Ectodermal cell (in vitro differentiated cells): Measurements from ENCODE around the gene EEF2.
"Not testable (repeated sequence)": the region's sequence is repeated elsewhere in the genome, so short reads cannot be mapped to it uniquely, and the experiment has no call there.

Experiments
- H3K27ac ChIP-seq: 2 replicates; pipeline ENCODE4 v1.7.0; 2013; ENCODE audit warnings: mild to moderate bottlenecking, low read depth, low read length; ENCODE audit not compliant: insufficient read depth, poor library complexity, severe bottlenecking
- H3K27me3 ChIP-seq: 2 replicates; pipeline ENCODE4 v1.7.0; 2013; ENCODE audit warnings: mild to moderate bottlenecking, low read length; ENCODE audit not compliant: insufficient read depth, control insufficient read depth, poor library complexity, severe bottlenecking
- H3K36me3 ChIP-seq: one replicate; pipeline ENCODE4 v1.7.0; 2013; ENCODE audit warnings: low read length; ENCODE audit not compliant: control insufficient read depth, insufficient read depth
- H3K4me1 ChIP-seq: one replicate; pipeline ENCODE4 v1.7.0; 2013; ENCODE audit warnings: low read length; ENCODE audit not compliant: control insufficient read depth, insufficient read depth
- H3K4me3 ChIP-seq: 2 replicates; pipeline ENCODE4 v1.7.0; 2013; ENCODE audit warnings: low read depth, low read length, control low read depth; ENCODE audit not compliant: insufficient read depth
- H3K9me3 ChIP-seq: 2 replicates; pipeline ENCODE4 v1.7.0; 2013; ENCODE audit warnings: mild to moderate bottlenecking, low read length, moderate library complexity; ENCODE audit not compliant: control insufficient read depth
- WGBS, 2 experiments: methylation state at CpG; one replicate each; pipeline ENCODE4 v1.1.7; 2013; ENCODE audit warnings: missing lambda C conversion rate in 2 of 2; 5-methylcytosine and 5-hydroxymethylcytosine counted together

EEF2 gene

GRCh38 chr19:4014541-4015491 is 29.6 kb upstream of the EEF2 start:
- Histone ChIP-seq H3K36me3 (peaks cover 26% of the 10 kb centered on the region), H3K27me3 (no peaks in the 10 kb centered on the region), H3K4me3 (no peak overlapping the region), H3K27ac (no peak overlapping the region), H3K9me3 (no peaks in the 10 kb centered on the region), H3K4me1 (peaks cover 3% of the 10 kb centered on the region)
- WGBS, 2 experiments, result 90 to 92% methylated on average over 25 of the region's 25 CpGs

DNA sequence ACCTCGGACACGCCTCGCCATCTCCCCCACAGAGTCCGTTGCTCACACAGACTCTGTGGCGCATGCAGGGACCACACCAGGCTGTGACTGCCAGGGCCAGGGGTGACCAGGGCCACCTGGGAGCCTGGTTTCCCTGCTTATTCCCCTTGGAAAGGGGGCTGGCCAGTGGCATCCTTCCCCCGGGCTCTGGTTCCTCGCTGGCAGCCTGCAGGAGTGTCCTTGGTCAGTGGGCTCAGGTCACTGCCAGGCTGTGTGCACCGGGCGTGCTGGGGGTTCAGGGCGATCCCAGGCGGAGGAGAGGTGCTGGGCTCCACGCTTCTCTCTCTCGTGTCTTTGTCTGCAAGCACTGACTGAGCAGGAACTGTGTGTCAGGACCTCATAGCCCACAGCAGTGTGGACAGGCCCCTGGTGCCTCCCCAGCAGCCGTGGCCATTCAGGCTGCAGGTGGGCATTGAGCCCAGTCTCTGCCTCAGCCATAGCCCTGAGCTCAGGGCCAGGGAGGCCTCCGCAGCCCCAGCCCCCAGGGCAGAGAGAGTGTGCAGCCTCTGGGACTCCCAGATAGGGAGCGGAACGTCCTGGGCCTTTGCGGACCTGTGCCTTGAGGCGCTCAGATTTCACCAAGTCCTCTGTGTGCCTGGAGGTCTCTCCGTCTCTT is 28.8 kb upstream of the EEF2 start:
- H3K27me3 ChIP-seq, result no peaks in the 10 kb centered on the region
- H3K36me3 ChIP-seq, result peaks cover 26% of the 10 kb centered on the region
- no peak overlapping the region for H3K27ac ChIP-seq
- H3K4me1 ChIP-seq, result peaks cover 11% of the 10 kb centered on the region
- no peaks in the 10 kb centered on the region for H3K9me3 ChIP-seq
- H3K4me3 ChIP-seq, result no peak overlapping the region
- 96% methylated on average over 20 of the region's 20 CpGs for WGBS, 2 experiments

DNA sequence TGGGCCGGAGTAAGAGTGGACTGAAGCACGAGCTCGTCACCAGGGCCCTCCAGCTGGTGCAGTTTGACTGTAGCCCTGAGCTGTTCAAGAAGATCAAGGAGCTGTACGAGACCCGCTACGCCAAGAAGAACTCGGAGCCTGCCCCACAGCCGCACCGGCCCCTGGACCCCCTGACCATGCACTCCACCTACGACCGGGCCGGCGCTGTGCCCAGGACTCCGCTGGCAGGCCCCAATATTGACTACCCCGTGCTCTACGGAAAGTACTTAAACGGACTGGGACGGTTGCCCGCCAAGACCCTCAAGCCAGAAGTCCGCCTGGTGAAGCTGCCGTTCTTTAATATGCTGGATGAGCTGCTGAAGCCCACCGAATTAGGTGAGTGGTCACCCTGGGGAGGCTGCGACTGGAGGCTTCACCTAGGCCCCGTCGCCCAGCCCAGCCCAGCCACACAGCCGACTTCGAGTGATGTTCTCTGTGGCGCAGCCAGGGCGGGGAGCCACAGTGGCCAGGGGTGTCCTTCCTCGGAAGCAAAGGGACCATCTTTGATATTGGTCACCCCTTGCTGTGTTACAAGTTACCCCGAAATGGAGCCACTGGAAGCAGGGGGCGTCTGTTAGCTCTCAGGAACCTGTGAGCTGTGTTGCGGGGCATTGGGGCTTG is 27.8 kb upstream of the EEF2 start:
- 96% methylated on average over 33 of the region's 33 CpGs for WGBS, 2 experiments
- peaks cover 18% of the 10 kb centered on the region for H3K4me1 ChIP-seq
- no peaks in the 10 kb centered on the region for H3K9me3 ChIP-seq
- H3K4me3 ChIP-seq, result no peak overlapping the region
- no peaks in the 10 kb centered on the region for H3K27me3 ChIP-seq
- peaks cover 26% of the 10 kb centered on the region for H3K36me3 ChIP-seq
- no peak overlapping the region for H3K27ac ChIP-seq

GRCh38 chr19:4012092-4012974 is 27.1 kb upstream of the EEF2 start:
- H3K4me1 ChIP-seq, result peaks cover 18% of the 10 kb centered on the region
- 96% methylated on average over 27 of the region's 27 CpGs for WGBS, 2 experiments
- H3K27me3 ChIP-seq, result no peaks in the 10 kb centered on the region
- no peak overlapping the region for H3K4me3 ChIP-seq
- no peak overlapping the region for H3K27ac ChIP-seq
- no peaks in the 10 kb centered on the region for H3K9me3 ChIP-seq
- peaks cover 23% of the 10 kb centered on the region for H3K36me3 ChIP-seq

- Histone ChIP-seq H3K36me3 (peaks cover 19% of the 10 kb centered on the region), H3K4me1 (peaks cover 18% of the 10 kb centered on the region)
- not testable (repeated sequence) for H3K4me3 ChIP-seq, H3K9me3 ChIP-seq, H3K27ac ChIP-seq, H3K27me3 ChIP-seq
- WGBS, 2 experiments, result 93 to 98% methylated on average over 6 of the region's 6 CpGs
Observed at GRCh38 chr19:4011430-4011829, 26.2 kb upstream of the EEF2 start.

DNA sequence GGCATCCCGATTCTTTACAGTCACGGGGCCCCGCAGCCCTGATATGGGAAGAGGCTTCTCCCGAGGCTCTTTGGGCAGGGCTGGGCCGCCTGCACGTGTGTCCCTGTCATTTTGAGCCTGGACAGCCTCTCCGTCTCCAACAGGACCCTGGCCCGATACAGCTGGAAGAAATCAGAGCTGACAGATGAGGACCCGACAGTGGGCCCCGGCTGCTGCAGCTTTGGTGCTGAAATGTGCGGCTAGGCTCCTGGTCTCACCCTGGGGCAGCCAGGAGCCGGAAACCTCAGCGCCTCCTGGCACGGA is 25.5 kb upstream of the EEF2 start:
- Histone ChIP-seq H3K36me3 (peaks cover 19% of the 10 kb centered on the region), H3K4me3 (no peak overlapping the region), H3K9me3 (no peaks in the 10 kb centered on the region), H3K27me3 (no peaks in the 10 kb centered on the region), H3K4me1 (peaks cover 18% of the 10 kb centered on the region), H3K27ac (no peak overlapping the region)
- WGBS, 2 experiments, result 93 to 94% methylated on average over 14 of the region's 14 CpGs

DNA sequence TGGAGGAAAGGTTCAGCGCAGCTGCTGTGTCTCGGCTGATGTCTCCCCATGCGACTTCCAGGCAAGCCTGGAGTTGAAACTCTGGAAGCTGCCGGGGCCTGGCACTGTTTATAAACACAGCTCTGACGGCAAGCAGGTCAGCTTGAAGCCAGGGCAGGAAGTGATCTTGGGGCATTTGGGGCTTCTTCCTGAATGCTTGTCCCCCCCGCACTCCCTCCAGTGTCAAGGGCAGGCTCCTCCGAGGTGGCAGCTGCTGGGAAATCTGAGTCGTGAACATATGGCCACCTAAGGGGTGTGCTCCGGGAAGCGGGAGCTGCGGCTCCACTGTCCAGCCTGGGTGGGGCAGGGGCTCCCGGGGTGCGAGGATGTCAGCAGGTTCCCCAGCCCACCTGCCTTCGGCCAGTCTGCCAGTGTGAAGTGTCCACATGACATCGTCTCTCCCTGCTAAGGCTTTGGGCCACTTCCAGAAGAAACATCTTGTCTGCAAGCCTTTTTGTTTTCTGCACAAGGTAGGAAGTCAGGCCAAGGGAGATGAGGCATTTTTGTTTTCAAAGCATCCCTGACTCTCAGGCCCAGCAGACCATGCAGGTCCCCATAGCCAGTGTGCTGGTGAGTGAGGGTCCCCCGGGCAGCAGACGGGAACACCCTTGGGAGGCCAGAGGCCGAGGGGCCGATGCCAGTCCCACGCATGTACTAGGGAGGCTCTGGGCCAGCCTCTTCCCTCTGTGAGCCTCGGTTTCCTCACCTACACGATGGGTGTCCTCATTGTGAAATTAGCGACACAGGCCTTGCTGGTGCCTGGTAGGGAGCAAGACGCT is 24.9 kb upstream of the EEF2 start:
- Histone ChIP-seq H3K4me1 (peaks cover 18% of the 10 kb centered on the region), H3K4me3 (no peak overlapping the region), H3K27me3 (no peaks in the 10 kb centered on the region), H3K27ac (no peak overlapping the region), H3K9me3 (no peaks in the 10 kb centered on the region), H3K36me3 (peaks cover 19% of the 10 kb centered on the region)
- WGBS, 2 experiments, result 92 to 94% methylated on average over 24 of the region's 24 CpGs

DNA sequence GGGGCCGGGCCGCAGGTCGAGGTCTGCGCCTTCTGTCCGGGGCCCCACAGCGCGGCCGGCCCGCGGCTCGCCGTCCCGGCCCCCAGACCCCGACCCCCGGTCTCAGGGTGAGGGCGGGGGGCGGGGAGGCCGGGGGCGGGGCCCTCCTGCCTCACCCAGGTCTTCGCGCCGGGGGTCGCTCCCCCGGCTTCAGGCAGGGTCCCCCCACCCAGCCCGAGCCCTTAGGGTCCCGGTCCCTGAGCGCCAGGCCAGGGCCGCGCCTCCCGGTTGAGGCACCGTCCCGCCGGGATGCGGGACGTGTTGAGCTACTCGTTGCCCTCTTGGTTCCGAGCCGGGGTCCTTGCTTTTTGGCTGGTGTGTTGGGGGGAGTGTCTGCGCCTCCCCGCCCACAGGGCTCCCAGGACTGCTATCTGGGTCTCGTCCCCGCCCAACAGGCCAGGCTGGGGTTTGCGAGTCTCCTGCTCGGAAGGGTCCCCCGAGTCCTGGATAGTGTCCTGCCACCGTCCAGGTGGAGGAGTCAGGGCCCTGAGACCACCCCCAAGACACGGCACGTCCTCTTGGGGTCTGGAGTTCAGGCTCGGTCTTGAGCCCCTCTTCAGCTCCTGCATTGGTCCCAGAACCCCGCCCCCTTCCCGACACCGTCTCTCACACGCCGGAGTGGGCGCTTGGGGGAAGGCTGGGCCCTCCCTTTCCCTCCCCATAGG is 22.7 kb upstream of the EEF2 start:
- WGBS, 2 experiments, result 1% methylated on average over 55 of the region's 55 CpGs
- Histone ChIP-seq H3K27ac (no peak overlapping the region), H3K4me1 (peaks cover 18% of the 10 kb centered on the region), H3K4me3 (peak overlapping the region; percentile 83), H3K27me3 (no peaks in the 10 kb centered on the region), H3K9me3 (no peaks in the 10 kb centered on the region), H3K36me3 (peaks cover 7% of the 10 kb centered on the region)
